ENCODE measurements around the gene CALN1.

Gene CALN1

GRCh38 chr7:72028267-72028666, 383.9 kb downstream of the CALN1 start:
- no peak for DNase-seq

- no peak for DNase-seq
Observed at GRCh38 chr7:72025381-72025960, 386.7 kb downstream of the CALN1 start.

GRCh38 chr7:72023926-72024325, 388.2 kb downstream of the CALN1 start:
- no peak for DNase-seq

- no peak for DNase-seq
Observed at GRCh38 chr7:72021716-72022115, 390.4 kb downstream of the CALN1 start.

- DNase-seq = no peak
Observed at GRCh38 chr7:72020311-72020710, 391.8 kb downstream of the CALN1 start.

GRCh38 chr7:72019436-72019835, 392.7 kb downstream of the CALN1 start:
- DNase-seq = no peak

GRCh38 chr7:72017756-72018155, 394.4 kb downstream of the CALN1 start:
- DNase-seq = no peak

- no peak for DNase-seq
Observed at GRCh38 chr7:72016574-72016973, 395.6 kb downstream of the CALN1 start.

GRCh38 chr7:72015136-72015535, 397.0 kb downstream of the CALN1 start:
- DNase-seq = no peak

GRCh38 chr7:72007018-72007417, 405.1 kb downstream of the CALN1 start:
- DNase-seq = no peak

GRCh38 chr7:72003236-72003635, 408.9 kb downstream of the CALN1 start:
- no peak for DNase-seq

- DNase-seq = no peak
Observed at GRCh38 chr7:71996141-71996540, 416.0 kb downstream of the CALN1 start.

GRCh38 chr7:71995111-71995510, 417.0 kb downstream of the CALN1 start:
- DNase-seq = no peak

GRCh38 chr7:71991586-71991985, 420.6 kb downstream of the CALN1 start:
- no peak for DNase-seq

- DNase-seq = no peak
Observed at GRCh38 chr7:71990138-71990462, 422.0 kb downstream of the CALN1 start.

GRCh38 chr7:71988201-71988600, 423.9 kb downstream of the CALN1 start:
- no peak for DNase-seq

- DNase-seq = no peak
Observed at GRCh38 chr7:71987200-71987767, 424.9 kb downstream of the CALN1 start.

GRCh38 chr7:71984348-71984747, 427.8 kb downstream of the CALN1 start:
- DNase-seq = no peak

GRCh38 chr7:71982851-71983250, 429.3 kb downstream of the CALN1 start:
- no peak for DNase-seq

GRCh38 chr7:71976645-71977044, 435.5 kb downstream of the CALN1 start:
- no peak for DNase-seq

- no peak for DNase-seq
Observed at GRCh38 chr7:71974611-71975010, 437.5 kb downstream of the CALN1 start.

- DNase-seq = no peak
Observed at GRCh38 chr7:71972534-71972933, 439.6 kb downstream of the CALN1 start.

GRCh38 chr7:71970725-71971124, 441.4 kb downstream of the CALN1 start:
- no peak for DNase-seq

GRCh38 chr7:71962636-71963035, 449.5 kb downstream of the CALN1 start:
- DNase-seq = no peak

GRCh38 chr7:71961283-71961682, 450.9 kb downstream of the CALN1 start:
- DNase-seq = no peak

- DNase-seq = no peak
Observed at GRCh38 chr7:71942115-71942514, 470.0 kb downstream of the CALN1 start.

Measured in NCI-H446 treated with DMSO at 0.1 percent for 48 hours (cell line).